K562 (cell line): ENCODE results near the gene POU3F1. TPM values are rescaled to one million over a fixed set of nuclear protein-coding genes. Genes with fewer than 3 reads are reported as not detected.
A peak's percentile ranks its signal among the peaks of the same experiment; 100 is the strongest.

Source experiments
- COPS2 ChIP-seq: fragments of 450-650 bp; conservative IDR thresholded peaks from 2 replicates; pipeline ENCODE4 v1.6.1; 2016; ENCODE audit warnings: mild to moderate bottlenecking, moderate library complexity
- DMBX1 ChIP-seq: fragments of 250-450 bp; sonication (Bioruptor Pico); IDR thresholded peaks from 2 replicates; pipeline ENCODE4 v1.8.0; 2022; ENCODE audit warnings: inconsistent platforms, mild to moderate bottlenecking, moderate library complexity, borderline replicate concordance
- ELF4 ChIP-seq: fragments of 450-650 bp; formaldehyde crosslinking; IDR thresholded peaks from 2 replicates; pipeline ENCODE4 v1.4.0; 2022; ENCODE audit warnings: missing genetic modification characterization
- HDAC8 ChIP-seq: fragments of 450-650 bp; IDR thresholded peaks from 2 replicates; pipeline ENCODE4 v1.6.1; 2016; ENCODE audit warnings: mild to moderate bottlenecking, missing genetic modification characterization, moderate library complexity, missing compliant biosample characterization
- KDM1A ChIP-seq, 2 experiments: fragments of 450-650 bp; IDR thresholded peaks; 2 replicates each; pipeline ENCODE4 v1.6.1; 2016; ENCODE audit warnings: mild to moderate bottlenecking in 2 of 2
- LEF1 ChIP-seq: fragments of 450-650 bp; IDR thresholded peaks from 2 replicates; pipeline ENCODE4 v1.6.1; 2016; ENCODE audit warnings: mild to moderate bottlenecking
- TSHZ1 ChIP-seq: fragments of 250-450 bp; sonication (Bioruptor Pico); IDR thresholded peaks from 2 replicates; pipeline ENCODE4 v1.4.0; 2020; ENCODE audit warnings: mild to moderate bottlenecking, moderate library complexity
- ZFP36 ChIP-seq: fragments of 150-350 bp; IDR thresholded peaks from 2 replicates; pipeline ENCODE4 v1.6.1; 2018; ENCODE audit warnings: low read length, low read depth; ENCODE audit not compliant: partially characterized antibody
- ZNF12 ChIP-seq: sonication (generic); formaldehyde crosslinking; IDR thresholded peaks from 2 replicates; pipeline ENCODE4 v1.4.0; 2020; ENCODE audit warnings: mild to moderate bottlenecking, missing genetic modification reagents
- ZNF699 ChIP-seq: fragments of 250-450 bp; sonication (Bioruptor Pico); IDR thresholded peaks from 2 replicates; pipeline ENCODE4 v1.8.0; 2021; ENCODE audit warnings: mild to moderate bottlenecking, moderate library complexity; ENCODE audit not compliant: insufficient replicate concordance
- polyA plus RNA-seq, 8 experiments: library from polyadenylated mRNA; depleted of rRNA in 4 of 8; stranded (reverse) in 5 of 8; unstranded in 3 of 8; fragments of >200 nt; fragmentation: Nextera tagmentation in 2 of 8; fragmentation: Illumina TruSeq in 1 of 8; extraction: Ambion mirVana in 2 of 8; extraction: Trizol in 1 of 8; gene quantifications; 2 replicates each; pipeline versions ENCODE4 v1.2.1 to v1.2.3, GENCODE V29; 2011 to 2014; ENCODE audit warnings: inconsistent platforms in 1 of 8, missing spikeins in 1 of 8
- total RNA-seq, 7 experiments: library from RNA; depleted of rRNA in 6 of 7; stranded (reverse); fragments of >200 nt in 6 of 7; fragmentation: Illumina TruSeq in 2 of 7; extraction: Trizol in 2 of 7; gene quantifications; 2 replicates each; pipeline versions ENCODE4 v1.2.1 to v1.2.3, GENCODE V29; 2011 to 2021; ENCODE audit warnings: low replicate concordance in 1 of 7
- TF ChIP-seq, protein P1 (sequence below): sonication (generic); formaldehyde crosslinking; IDR thresholded peaks from 2 replicates; pipeline ENCODE4 v1.8.0; 2022; ENCODE audit warnings: missing genetic modification reagents, mild to moderate bottlenecking, borderline replicate concordance
- TF ChIP-seq, protein P2 (sequence below): fragments of 250-450 bp; sonication (Bioruptor Pico); IDR thresholded peaks from 2 replicates; pipeline ENCODE4 v1.4.0; 2020; ENCODE audit warnings: mild to moderate bottlenecking
- TF ChIP-seq, protein P3 (sequence below): IDR thresholded peaks from 2 replicates; pipeline ENCODE4 v1.6.1; 2011; ENCODE audit not compliant: insufficient read length; ENCODE audit errors: extremely low read depth

Gene POU3F1
- total and polyA plus RNA-seq, 9 of the 15 experiments (the other 6 are each of a cell fraction or from before 2014, with no cell fraction given), result 0.09 TPM; not detected in 8

DNA sequence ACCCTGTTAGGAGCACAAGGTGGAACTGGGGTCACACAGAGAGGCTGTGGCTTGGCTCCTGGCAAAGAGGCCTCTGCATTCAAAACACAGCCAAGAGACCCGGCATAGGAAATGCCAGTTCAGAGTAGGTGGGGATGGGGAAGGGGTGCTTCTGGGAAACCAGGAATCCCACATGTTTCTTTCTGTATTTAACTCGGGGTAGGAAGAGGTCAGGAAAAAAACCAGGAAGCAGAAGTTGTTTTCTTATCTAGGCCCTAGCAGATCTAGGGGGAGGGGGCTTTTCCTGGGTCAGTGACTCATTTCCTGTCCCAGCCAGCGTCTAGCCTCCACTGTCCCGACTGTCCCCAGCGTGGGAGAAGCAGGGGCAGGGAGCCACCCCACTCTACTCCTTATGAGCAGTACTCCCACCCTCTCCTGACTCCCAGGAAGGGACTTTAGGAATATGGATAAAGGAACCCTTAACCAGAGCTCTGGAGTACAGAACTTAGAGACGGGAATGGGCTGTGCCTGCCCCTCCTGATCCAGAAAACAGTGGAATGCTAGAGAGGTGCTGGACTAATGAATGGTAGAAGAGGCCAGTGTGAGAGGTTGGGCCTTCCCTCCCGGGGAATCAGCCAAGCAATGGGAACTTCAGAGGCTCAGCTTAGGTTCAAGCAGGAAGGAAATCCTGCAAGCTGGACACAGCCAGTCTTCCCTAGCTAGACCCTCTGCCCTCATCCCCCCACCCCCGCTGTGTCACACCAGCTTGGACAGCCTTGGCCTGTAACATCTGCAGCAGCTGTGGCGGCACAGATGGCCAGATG lies 47.0 kb downstream of the POU3F1 start (continued):
- TF ChIP-seq DMBX1 (CRISPR knock-in tag) (peak; percentile 89; the same call in 1 of the 2 replicates), ZNF699 (CRISPR knock-in tag) (no peak), TSHZ1 (CRISPR knock-in tag) (no peak), ZFP36 (no peak), COPS2 (no peak), ELF4 (peak; percentile 55), ZNF12 (CRISPR knock-in tag) (0 out of 2 replicates have a peak, but pooled peaks have one; percentile 60), KDM1A (IDR thresholded peaks at IDR 0.05) (peak in 1 of 2 experiments; percentile 83; a peak in 3 of 4 replicates), HDAC8 (tag) (no peak), LEF1 (peak; percentile 97)
- TF ChIP-seq, protein P1, sequence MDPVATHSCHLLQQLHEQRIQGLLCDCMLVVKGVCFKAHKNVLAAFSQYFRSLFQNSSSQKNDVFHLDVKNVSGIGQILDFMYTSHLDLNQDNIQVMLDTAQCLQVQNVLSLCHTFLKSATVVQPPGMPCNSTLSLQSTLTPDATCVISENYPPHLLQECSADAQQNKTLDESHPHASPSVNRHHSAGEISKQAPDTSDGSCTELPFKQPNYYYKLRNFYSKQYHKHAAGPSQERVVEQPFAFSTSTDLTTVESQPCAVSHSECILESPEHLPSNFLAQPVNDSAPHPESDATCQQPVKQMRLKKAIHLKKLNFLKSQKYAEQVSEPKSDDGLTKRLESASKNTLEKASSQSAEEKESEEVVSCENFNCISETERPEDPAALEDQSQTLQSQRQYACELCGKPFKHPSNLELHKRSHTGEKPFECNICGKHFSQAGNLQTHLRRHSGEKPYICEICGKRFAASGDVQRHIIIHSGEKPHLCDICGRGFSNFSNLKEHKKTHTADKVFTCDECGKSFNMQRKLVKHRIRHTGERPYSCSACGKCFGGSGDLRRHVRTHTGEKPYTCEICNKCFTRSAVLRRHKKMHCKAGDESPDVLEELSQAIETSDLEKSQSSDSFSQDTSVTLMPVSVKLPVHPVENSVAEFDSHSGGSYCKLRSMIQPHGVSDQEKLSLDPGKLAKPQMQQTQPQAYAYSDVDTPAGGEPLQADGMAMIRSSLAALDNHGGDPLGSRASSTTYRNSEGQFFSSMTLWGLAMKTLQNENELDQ (CRISPR knock-in tag), result no peak
- TF ChIP-seq, protein P2, sequence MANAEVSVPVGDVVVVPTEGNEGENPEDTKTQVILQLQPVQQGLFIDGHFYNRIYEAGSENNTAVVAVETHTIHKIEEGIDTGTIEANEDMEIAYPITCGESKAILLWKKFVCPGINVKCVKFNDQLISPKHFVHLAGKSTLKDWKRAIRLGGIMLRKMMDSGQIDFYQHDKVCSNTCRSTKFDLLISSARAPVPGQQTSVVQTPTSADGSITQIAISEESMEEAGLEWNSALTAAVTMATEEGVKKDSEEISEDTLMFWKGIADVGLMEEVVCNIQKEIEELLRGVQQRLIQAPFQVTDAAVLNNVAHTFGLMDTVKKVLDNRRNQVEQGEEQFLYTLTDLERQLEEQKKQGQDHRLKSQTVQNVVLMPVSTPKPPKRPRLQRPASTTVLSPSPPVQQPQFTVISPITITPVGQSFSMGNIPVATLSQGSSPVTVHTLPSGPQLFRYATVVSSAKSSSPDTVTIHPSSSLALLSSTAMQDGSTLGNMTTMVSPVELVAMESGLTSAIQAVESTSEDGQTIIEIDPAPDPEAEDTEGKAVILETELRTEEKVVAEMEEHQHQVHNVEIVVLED (CRISPR knock-in tag), result no peak
- TF ChIP-seq, protein P3, sequence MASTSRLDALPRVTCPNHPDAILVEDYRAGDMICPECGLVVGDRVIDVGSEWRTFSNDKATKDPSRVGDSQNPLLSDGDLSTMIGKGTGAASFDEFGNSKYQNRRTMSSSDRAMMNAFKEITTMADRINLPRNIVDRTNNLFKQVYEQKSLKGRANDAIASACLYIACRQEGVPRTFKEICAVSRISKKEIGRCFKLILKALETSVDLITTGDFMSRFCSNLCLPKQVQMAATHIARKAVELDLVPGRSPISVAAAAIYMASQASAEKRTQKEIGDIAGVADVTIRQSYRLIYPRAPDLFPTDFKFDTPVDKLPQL, result no peak
